Activated effector memory CD4-positive, alpha-beta T cell treated with anti-CD3 and anti-CD28 coated beads, Interleukin-2, amount 50 U/mL, for 16 hours (primary cell): ENCODE results near the gene TIMP3.
"Not testable (repeated sequence)": the region's sequence is repeated elsewhere in the genome, so short reads cannot be mapped to it uniquely, and the experiment has no call there.

Experiments
- DNase-seq: peaks from one replicate; pipeline ENCODE4 v3.0.0-alpha.2; 2020

Gene TIMP3

DNA sequence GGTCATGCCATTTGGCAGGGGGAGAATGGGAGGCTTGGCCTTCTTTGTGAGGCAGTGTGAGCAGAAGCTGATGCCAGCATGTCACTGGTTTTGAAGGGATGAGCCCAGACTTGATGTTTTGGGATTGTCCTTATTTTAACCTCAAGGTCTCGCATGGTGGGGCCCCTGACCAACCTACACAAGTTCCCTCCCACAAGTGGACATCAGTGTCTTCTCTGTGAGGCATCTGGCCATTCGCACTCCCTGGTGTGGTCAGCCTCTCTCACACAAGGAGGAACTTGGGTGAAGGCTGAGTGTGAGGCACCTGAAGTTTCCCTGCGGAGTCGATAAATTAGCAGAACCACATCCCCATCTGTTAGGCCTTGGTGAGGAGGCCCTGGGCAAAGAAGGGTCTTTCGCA lies 59.8 kb downstream of the TIMP3 start:
- DNase-seq = no peak

DNA sequence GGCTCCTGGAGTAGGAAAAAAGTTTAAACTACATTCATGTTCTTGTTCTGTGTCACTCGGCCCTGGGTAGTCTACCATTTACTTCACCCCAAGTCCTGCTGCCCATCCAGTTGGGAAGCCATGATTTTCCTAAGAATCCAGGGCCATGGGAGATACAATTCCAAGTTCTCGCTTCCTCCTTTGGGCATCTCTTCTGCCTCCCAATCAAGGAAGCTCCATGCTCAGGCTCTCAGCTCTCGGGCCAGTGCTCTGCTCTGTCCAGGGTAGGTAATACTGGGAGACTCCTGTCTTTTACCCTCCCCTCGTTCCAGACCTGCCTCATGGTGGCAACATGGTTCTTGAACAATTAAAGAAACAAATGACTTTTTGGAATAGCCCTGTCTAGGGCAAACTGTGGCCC lies 60.6 kb downstream of the TIMP3 start:
- no peak for DNase-seq

DNA sequence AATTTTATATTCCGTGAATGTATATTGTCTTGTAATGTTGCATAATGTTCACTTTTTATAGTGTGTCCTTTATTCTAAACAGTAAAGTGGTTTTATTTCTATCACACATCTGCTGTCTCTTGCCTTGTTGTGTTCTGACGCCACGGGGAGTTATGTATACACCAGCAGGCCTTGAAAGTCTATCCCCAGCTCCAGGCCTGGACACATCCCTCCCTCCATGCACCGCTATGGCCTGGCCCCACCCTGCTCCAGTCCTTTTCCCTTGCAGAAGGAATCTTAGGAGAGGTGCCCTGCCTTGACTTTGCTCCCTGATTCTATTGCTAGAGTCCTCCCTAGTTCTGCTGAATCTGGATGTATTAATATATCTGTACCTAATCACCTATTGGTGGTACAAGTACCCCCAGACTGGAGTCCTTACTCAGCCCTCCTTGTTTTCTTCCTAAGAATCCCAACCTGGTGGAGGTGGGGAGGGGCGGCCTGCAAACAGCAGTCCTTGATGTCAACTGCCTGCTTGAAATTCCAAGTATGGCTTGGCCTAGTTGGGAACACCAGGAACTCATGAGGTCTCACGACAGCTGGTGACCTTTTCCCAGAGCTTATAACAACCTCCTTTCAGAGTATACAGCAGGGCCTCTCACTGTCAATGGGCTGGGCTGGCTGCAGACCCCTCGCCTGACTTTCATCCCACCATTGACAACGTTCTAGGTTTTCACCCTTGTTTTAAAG lies 61.6 kb downstream of the TIMP3 start:
- no peak for DNase-seq

DNA sequence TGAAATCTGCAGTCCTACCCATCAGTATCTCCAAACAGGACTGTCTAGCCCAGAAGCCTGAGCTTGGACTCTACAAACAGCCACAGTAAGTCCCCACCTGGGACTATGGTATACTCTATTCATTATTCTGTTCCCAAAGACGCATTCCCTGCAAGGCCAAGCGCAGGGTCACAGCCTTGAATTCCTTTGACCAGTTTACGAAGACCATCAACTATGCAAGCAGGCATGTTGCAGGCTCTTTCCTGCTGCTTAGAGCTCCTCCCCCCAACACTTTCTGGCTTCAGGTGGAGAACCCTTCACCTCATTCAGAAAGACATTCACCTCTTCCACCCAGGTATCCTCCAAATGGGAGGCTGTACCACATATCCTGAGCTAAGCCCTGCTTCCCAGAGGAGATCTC lies 62.5 kb downstream of the TIMP3 start:
- no peak for DNase-seq

DNA sequence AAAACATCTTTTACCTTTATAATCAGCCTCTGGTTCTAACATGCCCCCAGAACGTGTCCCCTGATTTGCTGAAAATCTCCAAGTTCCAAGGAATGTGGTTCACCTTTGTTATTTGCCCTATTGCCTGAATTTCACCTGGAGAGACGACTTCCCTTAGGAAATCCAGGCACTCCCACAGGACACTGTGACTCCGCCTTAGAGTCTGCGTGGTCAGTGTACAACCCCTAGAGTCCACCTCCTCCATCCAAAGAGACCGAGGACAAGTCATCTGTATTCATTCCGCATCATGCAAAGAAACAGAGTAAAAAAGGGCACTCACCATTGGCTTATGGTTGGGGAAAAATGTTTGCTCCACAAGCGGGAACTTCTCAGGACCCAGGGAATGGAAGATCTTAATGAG lies 63.1 kb downstream of the TIMP3 start:
- DNase-seq = no peak

DNA sequence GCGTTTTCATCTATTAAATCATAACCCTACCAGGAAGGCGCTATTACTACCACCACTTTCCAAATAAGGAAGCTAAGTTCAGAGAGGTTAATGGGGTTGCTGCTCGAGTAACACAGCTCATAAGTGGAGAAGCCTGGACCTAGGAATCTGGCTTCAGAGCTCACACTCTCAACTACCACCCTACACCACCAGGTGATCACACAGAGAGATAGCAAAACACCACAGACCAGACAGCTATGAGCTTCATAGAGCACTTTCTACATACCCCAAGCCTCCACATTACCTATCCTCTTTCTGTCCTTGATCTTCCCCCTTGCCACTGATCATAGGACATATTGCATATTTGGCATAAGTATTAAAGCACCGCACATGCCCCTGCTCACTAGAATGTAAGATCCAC lies 65.4 kb downstream of the TIMP3 start:
- DNase-seq = no peak

DNA sequence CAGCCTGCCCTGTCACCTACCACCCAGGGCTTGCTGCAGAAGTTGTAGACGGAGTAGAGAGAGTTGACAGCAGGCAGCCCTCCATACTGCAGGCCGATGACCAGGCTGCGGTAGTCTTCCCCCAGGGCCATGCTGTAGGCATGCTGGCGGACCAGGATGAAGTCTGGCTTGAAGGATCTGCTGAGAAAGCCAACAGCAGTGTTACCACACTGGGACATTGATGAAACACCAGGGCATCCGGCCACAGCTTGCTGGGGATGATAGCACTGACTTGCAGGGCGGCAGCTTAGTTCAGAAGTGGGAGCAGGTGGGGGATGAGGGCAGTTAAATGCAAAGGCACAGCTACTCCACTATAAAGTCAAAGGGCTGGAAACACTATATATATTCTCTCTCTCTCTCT lies 67.4 kb downstream of the TIMP3 start:
- DNase-seq = no peak

DNA sequence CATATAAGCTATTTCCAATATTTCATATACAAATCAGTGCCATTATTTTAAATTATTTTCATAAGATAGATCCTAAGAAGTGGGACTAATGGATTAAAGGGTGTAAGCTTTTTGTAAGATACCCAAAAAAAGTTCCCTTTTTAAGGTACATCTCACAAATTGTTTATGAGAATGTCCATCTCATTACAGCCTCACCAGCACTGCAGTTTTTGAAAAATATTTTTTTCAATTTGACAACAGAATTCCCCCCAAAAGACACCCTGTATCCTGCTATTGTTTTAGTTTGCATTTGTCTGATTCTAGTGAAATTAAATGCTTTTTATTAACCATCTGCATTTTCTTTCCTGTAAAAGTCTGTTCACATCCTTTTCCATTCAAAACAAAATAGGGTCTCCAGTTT lies 69.0 kb downstream of the TIMP3 start:
- DNase-seq = no peak

DNA sequence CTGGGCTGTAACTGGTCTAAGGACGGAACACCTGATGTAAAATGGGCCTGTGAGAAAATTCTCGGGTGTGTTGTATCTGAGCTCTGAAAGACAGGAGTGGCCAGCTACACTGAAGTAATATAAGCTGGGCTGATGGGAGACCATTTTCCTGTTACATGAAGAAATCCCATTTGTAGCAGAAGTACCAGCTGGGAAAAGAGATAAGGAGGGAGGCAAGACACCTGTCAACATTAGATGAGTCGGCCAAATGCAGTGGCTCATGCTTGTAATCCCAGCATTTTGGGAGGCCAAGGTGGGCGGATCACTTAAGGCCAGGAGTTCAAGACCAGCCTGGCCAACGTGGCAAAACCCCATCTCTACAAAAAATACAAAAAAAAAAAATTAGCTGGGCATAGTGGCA lies 72.1 kb downstream of the TIMP3 start:
- not testable (repeated sequence) for DNase-seq

DNA sequence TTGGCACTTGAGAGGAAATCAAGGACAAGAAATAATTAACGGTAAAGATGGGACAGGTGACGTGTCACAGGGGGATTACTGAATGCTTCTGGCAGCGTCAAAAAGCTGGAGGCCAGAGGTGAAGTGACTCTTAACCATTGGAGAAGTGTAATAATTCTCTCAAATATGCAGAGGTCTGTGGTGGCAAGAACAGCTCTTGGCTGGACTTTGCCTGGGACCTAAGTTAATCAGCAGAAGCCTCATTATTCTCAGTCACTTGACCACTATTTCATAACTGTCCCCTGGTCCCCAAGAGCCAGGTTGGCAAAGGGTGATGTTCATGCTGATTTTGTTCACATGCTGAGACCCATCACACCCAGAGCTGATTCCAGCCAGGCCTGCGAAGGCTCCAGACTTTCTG lies 72.9 kb downstream of the TIMP3 start:
- no peak for DNase-seq

DNA sequence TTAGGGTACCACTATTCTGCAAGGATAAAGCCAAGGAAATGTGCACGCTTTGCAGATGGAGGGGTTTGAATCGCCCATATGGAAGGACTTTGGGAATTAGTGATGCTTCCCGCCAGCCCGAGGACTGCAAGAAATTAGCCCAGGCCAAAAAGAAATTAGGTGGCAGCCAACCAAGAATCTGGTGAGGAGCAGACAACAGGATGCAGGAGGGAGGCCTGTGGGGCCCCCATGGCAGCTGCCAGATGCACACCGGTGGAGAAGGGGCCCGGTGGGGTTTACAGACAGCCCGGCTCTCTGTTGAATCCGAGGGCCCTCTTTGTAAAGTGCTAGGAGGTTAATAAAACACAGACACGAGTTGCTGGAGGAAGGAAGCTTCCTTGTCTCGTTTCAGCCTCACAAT lies 73.5 kb downstream of the TIMP3 start:
- DNase-seq = no peak

DNA sequence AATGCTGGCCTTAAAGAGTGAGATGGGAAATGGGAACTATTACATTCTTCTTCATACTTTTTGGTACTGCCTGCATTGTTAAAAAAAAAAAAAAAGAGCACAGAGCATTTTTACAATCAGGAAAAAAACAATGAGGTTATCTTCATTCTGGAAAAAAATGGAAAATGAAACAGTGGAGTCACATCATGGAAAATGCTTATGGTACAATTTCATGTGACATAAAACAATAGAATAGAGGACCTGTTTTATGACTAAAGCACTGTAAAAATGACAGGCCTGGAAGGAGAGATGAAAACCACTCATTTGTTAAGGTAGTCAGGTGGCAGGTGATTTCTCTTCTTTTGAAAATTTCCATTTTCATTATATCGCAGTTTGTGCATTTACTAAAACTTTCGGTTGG lies 75.0 kb downstream of the TIMP3 start:
- DNase-seq = no peak

DNA sequence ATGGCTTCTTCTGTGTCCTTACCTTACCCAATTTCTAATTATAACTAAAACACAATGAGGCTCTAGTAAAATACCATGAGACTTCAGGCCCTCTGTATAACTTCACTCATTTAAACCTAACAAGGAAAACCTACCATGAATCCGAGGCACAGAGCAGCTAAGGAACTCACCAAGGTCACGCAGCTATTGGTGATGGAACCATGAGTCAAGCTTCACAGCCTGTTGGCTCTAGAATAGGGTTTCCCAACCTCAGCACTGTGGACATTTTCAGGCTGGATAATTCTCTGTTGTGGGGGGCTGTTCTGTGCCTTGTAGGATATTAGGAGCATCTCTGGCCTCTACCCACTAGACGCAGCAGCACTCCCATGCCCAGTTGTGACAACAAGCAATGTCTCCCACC lies 75.7 kb downstream of the TIMP3 start:
- no peak for DNase-seq

DNA sequence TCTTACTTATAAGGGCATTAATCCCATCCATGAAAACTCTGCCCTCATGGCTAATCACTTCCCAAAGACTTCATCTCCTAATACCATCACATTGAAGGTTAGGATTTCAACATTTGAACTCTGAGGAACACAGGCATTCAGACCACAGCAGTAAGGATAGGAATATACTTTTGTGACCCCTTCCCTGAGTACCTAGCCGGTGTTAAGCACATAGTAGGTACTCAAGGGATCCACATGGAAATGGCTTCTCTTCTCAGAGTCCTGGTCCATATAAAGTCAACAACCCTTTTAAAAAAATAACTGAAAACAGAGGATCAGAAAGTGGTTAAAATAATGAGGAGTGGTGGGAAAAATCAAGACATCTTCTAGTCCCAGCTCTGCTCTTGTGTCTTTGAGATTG lies 78.0 kb downstream of the TIMP3 start:
- no peak for DNase-seq

DNA sequence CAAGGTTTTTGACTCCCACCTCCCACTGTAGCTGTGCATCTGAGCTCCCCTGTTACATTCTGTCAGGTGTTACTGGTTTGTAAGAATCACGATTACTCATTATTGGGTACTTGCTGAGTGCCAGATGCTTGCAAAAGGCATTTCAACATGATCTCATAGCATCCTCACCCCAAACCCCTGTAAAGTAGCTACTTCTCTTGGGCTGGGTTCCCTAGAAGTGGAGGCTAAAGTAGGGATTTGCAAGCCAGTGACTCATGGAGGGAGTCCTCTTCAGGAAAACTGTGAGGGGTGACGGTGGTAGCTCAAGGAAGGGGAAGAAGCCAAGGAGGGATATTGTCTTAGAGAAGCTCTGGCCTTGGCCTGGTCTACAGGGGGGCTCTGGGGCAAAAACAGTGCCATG lies 78.6 kb downstream of the TIMP3 start:
- no peak for DNase-seq

DNA sequence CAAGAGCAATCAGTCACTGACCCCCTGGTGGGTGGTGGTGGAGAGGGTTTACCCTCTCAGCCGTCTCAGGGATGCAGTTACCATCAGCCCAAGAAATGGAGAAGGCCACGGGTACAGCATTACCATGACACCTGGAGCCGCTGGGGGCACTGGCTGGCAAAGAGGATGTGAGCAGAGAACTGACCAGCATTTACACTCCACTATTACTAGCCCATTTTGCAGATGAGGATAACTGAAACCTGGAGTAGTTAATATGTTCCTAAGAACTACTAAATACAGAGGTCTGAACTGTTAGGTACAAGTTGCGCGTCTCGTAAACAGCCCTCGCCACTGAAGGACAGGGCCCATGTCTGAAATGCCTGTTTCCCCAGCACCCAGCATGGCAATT lies 79.0 kb downstream of the TIMP3 start:
- no peak for DNase-seq

DNA sequence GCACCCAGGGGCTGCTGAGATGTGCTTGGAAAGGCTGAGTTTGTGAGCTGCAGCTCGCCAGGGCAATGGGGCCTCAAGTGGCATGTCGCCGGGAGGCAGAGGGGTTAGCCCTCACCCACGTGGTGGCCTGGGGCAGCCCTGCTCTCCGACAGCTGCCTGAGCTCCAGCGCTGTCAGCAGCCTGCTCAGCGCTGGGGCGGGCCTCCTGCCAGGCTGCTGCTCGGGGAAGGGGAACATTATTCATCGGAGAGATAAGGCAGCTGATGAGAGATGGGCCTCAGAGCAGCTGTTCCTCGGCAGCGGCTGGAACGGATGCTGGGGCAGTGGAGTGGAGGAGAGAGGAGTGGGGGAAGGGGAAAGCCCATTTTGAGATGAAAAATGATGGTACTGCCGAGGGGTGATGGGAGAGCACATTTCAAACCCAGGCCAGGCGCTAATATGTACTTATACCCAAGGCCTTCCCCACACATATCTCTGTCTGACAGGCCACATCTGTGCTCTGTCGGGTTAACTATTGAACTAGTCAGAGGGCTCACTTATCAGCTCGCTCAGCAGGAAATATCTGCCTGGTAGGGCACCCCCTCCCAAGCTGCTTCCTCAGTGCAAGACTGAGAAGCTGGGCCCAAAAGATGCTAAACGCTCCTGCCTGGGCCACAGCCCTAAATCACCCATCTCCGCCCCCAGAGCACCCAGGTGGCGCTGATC lies 79.5 kb downstream of the TIMP3 start:
- DNase-seq = no peak

DNA sequence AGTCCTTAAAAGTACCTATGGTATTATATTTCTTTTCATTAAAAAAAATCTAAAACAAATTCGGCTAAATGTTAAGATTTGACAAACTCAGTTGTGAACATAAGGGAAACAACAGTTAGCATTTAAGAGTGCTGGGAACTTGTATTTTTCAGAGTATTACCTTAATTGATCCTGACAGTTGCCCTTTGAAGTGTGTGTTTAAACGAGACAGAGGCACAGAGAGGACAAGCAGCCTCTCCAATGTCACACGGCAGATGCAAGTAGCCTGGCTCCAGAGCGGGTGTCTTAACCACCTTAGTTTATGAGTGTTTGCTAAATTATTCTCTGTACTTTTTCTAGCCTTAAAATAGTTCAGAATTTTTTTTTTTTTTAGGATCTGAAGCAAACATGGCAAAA lies 80.9 kb downstream of the TIMP3 start:
- DNase-seq = no peak

DNA sequence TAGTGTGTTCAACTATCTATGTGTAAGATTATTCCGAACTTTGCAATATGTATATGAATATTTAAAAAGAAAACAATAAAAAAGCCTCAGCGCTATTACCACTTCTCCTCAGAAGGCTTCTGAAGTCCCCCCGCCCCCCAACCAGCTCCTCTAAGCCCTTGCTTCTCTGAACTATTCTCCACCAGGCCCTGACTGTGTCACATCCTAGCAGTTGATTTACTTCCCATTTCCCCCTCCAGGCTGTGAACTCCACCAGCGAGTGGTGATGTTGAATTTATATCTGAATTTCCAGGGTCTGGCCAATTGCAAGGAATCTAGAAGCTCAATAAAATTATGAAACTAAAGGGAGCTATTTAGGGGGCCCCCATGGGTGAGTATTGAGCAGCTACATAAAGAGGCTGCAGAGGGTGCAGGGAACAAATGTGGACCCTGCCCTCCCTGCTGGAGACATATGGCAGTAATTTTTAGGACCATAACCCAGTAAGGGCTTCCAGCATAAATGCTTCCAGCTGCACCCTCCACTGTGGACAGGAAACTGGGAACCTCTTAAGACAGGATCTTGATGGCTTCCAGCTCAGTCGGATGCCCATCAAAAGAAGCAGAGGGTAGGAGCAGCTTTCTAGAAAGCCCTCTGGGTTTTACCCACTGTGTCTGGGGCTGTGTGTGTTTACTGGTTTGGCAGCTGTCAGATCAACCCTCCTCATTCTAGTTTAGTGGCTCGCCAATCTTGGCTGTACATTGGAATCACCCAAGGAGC lies 81.4 kb downstream of the TIMP3 start:
- DNase-seq = no peak

DNA sequence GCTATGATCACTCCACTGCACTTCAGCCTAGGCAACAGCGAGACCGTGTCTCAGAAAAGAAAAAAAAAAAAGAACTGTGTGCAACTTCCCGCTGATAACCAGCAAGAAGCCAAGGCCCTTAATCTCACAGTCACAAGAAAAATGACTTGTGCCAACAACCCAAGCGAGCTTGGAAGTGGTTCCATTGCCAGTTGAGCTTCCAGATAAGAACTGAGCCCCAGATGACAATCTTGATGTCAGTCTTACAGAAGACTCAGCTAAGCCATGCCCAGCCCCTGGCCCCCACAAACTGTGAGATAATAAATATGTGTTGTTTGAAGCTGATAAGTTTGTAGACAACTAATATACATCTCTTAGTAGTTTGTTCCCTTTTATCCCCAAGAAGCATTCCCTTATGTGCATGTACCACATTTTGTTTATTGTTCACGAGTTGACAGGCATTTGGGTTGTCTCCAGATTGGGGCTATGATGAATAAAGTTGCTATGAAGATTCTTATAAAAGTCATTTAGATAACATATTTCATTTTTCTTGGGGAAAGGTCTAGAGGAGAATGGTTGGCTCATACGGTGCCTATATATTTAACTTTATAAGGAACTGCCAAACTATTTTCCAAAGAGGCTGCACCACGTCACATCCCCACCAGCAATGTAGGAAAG lies 85.9 kb downstream of the TIMP3 start:
- DNase-seq = no peak

DNA sequence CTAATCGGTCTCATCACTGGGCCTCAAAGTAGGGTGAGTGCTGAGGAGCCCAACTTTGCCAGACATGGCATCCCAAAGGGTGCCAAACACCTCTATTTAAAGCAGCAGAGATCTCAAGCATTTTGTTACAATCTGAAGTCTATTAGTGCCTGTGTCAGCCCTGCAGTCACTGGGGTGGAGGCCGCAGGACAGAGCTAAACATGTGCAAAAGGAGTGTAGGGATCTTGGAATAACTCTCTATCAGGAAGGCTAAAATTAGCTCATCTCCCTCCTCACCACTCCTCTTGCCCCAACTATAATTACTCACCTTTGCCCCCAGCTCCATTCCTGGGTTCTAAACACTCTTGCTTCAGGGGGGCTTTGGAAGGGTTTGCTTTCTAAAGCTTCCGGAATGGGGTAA lies 87.5 kb downstream of the TIMP3 start:
- DNase-seq = no peak

DNA sequence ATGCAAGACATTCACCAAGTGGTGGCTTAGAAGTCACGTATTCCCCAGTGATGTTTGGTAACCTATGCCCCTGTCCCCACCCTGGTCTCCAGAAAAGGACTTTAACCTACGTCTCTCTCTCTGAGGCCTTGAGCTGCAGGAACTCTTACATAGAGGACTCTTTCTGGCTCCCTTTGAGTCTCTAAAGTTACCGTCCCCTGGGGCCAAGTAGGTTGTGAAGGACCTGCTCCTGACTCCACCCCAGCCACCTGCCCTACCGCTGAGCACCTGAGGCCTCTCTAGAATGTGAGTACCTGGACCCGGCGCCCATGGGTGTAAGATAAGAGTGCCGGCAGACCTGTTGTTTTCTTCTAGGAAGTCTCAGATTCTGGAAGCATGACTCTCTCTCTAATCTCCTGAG lies 95.4 kb downstream of the TIMP3 start:
- no peak for DNase-seq

DNA sequence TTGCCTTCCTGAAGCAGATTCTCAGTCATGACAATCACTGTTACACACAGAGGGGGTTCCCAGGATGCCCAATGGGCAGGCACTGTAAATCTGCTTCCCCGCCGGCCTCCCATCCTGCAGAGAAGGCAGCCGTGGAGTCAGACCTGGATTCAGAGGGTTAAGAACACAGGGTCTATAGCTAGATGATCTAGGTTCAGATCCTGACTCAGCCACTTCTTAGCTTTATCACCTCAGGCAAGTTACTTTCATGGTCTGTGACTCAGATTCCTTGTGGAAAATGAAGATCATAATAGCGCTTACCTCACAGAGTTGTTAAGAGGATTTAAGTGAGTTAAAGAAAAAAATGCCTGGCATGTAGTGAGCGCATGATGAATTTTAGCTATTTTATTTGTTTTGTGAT lies 95.9 kb downstream of the TIMP3 start:
- no peak for DNase-seq
